Activated naive CD4-positive, alpha-beta T cell treated with anti-CD3 and anti-CD28 coated beads, Interleukin-2, amount 50 U/mL, for 24 hours (primary cell): Measurements from ENCODE around the gene CAMK4.

ENCODE experiments used
- H3K27ac Mint-ChIP-seq: one replicate; pipeline ENCODE4 v1.8.0; 2021; ENCODE audit warnings: mild to moderate bottlenecking, mixed read lengths
- H3K27me3 Mint-ChIP-seq: one replicate; pipeline ENCODE4 v1.8.0; 2021; ENCODE audit warnings: mixed read lengths
- H3K36me3 Mint-ChIP-seq: one replicate; pipeline ENCODE4 v1.8.0; 2021; ENCODE audit warnings: mixed read lengths
- H3K4me1 Mint-ChIP-seq: one replicate; pipeline ENCODE4 v1.8.0; 2021; ENCODE audit warnings: mixed read lengths
- H3K4me3 Mint-ChIP-seq: one replicate; pipeline ENCODE4 v1.8.0; 2021; ENCODE audit warnings: mild to moderate bottlenecking, mixed read lengths
- H3K9me3 Mint-ChIP-seq: one replicate; pipeline ENCODE4 v1.8.0; 2021; ENCODE audit warnings: mixed read lengths

CAMK4 gene

DNA sequence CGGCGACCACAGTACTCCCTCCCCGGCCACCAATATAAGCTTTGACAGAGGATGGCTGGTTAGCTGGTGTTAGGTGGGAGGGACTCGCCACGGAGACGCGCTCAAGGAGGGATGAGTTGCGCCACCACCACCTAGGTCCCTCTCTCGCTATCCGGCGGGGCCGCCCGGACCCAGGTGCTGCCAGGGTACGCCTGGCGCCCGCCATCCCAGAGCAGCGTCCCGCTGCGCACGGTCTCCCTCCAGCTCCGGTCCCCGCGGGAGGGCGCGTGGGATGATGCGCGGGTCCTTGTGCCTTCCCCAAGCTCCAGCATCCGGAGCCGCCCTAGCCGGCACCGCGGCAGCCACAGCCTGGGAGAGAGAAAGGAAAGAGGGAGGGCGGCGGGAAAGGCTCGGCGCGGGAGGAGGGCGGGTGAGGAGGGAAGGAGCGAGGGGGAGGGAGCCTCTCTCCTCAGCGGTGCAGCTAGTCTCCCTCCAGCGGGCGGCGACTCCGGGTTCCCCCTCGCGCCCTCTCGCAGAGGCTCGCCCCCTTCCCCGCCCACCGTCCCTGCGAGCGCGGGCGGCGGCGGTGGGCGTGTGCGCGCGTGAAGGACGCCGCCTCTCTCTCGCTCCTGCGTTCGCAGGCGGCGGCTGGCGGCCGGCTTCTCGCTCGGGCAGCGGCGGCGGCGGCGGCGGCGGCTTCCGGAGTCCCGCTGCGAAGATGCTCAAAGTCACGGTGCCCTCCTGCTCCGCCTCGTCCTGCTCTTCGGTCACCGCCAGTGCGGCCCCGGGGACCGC lies at the start of gene CAMK4:
TSS of gene CAMK4 (plus strand) at position 598 of the 774 bp plus-strand sequence. CDS start at position 698, 100 bp downstream.
- Mint-ChIP-seq H3K27ac (peak within 1 kb of the TSS; percentile 99), H3K9me3 (no peaks in the 10 kb centered on the region), H3K4me1 (peaks cover 41% of the 10 kb centered on the region)

DNA sequence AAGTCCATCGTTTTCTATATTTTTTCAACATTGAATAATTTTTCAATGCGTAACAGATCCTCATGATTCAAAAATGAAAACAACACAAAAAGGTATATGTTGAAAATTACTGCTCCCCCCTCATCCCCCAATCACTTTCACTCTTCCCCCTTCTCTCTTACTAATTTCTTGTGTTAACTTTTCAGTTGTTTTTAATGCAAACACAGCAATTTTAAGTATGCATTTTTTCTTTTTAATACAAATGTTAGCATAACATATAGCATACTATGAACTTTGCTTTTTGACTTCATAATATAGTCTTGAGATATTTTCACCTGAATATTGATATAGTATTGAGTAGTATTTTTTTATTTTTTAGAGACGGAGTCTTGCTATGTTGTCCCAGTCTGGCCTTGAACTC lies 41.1 kb upstream of the CAMK4 start:
- H3K27ac Mint-ChIP-seq, result no peak overlapping the region
- no peaks in the 10 kb centered on the region for H3K36me3 Mint-ChIP-seq
- H3K9me3 Mint-ChIP-seq, result peaks cover 5% of the 10 kb centered on the region
- no peaks in the 10 kb centered on the region for H3K27me3 Mint-ChIP-seq
- H3K4me3 Mint-ChIP-seq, result no peak overlapping the region
- H3K4me1 Mint-ChIP-seq, result no peaks in the 10 kb centered on the region

More for the DNA sequence above, at the start of gene CAMK4:
- Mint-ChIP-seq H3K36me3 (peaks cover 4% of the 10 kb centered on the region), H3K4me3 (peak within 1 kb of the TSS; percentile 97), H3K27me3 (no peaks in the 10 kb centered on the region)

DNA sequence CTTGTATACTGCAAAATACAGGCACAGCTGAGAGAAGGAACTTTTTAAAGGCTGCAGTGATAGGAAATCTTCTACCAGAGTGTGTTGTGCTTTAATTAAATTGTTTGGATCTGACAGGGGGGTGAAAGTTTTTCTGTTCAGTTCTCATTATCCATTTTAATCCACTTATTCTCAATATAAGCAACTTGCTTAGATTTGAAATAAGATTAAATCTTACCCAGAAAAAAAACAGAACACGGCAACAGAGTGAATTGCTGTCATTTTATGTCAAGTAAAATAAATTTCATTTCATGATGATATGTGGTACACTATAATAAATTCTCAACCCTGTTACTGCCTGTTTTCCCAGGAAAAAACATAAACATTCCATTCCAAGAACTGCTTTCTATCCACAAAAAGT lies 37.1 kb upstream of the CAMK4 start:
- no peaks in the 10 kb centered on the region for H3K27me3 Mint-ChIP-seq
- no peaks in the 10 kb centered on the region for H3K36me3 Mint-ChIP-seq
- no peaks in the 10 kb centered on the region for H3K4me1 Mint-ChIP-seq
- no peaks in the 10 kb centered on the region for H3K9me3 Mint-ChIP-seq
- H3K4me3 Mint-ChIP-seq, result no peak overlapping the region
- no peak overlapping the region for H3K27ac Mint-ChIP-seq

DNA sequence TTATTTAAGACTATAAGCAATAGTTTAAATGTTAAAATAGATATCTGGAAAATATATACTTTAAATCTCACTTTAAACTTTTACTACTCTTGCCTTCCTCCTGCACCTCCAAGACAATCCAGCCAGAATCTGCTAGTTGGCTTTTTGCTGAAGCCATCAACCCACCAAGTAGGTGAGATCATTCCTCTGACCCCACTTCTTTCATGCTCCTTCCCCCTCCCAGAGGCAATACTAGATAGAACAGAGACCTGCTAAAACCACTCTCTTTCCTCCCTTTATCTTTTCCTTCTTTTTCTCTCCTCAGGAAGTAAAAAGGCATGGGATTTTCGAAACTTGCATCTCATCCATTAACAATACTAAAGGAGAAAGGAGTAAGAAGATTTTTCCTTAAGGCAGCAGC lies 30.1 kb upstream of the CAMK4 start:
- no peak overlapping the region for H3K4me3 Mint-ChIP-seq
- no peak overlapping the region for H3K27ac Mint-ChIP-seq
- no peaks in the 10 kb centered on the region for H3K4me1 Mint-ChIP-seq
- no peaks in the 10 kb centered on the region for H3K9me3 Mint-ChIP-seq
- H3K27me3 Mint-ChIP-seq, result peaks cover 3% of the 10 kb centered on the region
- H3K36me3 Mint-ChIP-seq, result no peaks in the 10 kb centered on the region

DNA sequence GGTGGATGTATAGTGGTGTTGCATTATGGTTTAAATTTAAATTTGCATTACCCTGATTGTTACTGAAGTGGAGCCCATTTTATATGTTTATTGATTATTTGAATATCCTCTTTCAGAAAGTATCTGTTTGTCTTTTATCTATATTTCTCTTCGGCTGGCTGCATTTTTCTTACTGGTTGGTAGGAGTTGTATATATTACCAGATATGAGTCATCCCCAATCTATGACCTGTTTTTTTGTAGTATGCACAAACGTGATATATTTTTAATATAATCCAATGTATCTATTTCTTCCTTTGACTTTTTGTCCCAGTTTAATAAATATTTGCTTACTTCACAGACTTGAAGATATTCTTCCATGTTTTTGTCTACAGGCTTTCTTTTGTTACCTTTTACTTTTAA lies 29.3 kb upstream of the CAMK4 start:
- no peak overlapping the region for H3K27ac Mint-ChIP-seq
- no peak overlapping the region for H3K4me3 Mint-ChIP-seq
- H3K4me1 Mint-ChIP-seq, result no peaks in the 10 kb centered on the region
- no peaks in the 10 kb centered on the region for H3K9me3 Mint-ChIP-seq
- H3K27me3 Mint-ChIP-seq, result peaks cover 3% of the 10 kb centered on the region
- H3K36me3 Mint-ChIP-seq, result no peaks in the 10 kb centered on the region

DNA sequence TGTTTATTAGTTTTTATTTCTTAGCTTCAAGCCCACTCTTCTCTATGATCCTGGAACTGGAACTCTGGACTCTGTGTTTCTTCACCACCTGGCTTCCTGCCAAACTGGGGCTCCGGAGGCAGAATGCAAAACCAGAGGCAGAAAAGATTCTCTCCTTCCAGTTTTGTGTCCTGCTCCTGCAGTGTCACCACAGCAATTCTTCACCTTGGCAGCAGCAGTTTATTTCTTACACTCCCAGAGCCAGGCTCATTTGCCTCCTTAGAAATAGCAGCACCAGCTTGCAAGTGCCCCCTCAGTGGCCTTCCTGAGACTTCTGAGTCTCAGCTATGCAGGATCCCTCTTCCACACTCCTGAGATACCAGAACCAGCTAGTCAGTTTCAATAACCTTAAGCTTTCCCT lies 26.7 kb upstream of the CAMK4 start:
- Mint-ChIP-seq H3K4me3 (no peak overlapping the region), H3K4me1 (peaks cover 8% of the 10 kb centered on the region), H3K27me3 (peaks cover 3% of the 10 kb centered on the region), H3K9me3 (no peaks in the 10 kb centered on the region), H3K27ac (no peak overlapping the region), H3K36me3 (no peaks in the 10 kb centered on the region)

DNA sequence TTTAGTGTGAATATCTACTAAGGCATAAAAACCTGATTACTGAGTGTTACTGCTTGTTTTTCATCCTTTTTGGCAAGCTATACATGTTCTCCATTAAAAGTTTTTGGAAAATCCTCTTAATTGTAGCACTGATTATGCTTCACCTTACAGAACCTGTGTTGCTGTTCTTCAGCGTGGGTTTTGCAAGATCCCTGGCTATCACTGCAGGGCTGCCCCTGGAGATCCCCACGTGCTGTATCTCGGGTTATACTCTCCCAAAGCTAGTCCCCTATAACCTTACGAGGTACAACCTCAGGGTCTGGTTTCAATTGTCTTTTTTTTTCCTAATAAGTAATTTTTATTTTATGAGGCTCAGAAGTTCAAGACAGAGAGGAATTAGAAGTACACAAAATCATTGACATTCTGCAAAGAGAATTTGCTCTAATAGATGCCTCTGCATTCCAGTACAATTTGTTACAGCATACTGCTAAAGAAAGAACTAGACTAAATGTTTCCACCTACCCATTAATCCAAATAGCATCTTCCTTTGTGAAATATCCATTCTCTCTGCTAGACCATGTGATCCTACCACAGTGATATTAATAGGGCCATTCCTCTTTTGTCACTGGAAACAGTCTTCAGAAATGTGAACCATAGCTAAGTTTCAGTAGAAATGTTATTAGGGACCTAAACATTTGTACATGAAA lies 25.8 kb upstream of the CAMK4 start:
- H3K27ac Mint-ChIP-seq, result no peak overlapping the region
- peaks cover 9% of the 10 kb centered on the region for H3K4me1 Mint-ChIP-seq
- H3K27me3 Mint-ChIP-seq, result peaks cover 3% of the 10 kb centered on the region
- H3K4me3 Mint-ChIP-seq, result no peak overlapping the region
- H3K36me3 Mint-ChIP-seq, result no peaks in the 10 kb centered on the region
- no peaks in the 10 kb centered on the region for H3K9me3 Mint-ChIP-seq

DNA sequence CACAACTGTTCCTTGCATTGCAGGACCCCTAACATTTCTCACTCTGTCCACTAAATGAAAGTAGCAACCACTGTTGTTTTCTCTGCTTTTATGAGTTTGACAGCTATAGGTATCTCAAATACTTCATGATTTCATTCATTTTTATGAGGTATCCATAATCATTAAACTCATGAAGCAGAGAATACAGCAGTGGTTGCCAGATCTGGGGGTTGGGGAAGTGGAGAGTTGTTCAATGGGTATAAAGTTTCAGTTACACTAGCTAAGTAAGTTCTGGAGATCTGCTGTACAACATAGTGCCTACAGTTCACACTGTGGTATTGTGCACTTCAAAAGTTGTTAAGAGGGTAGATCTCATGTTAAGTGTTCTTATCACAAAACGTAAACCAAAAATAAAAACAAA lies 23.4 kb upstream of the CAMK4 start:
- Mint-ChIP-seq H3K27me3 (peaks cover 3% of the 10 kb centered on the region), H3K4me3 (no peak overlapping the region), H3K4me1 (peaks cover 23% of the 10 kb centered on the region)

DNA sequence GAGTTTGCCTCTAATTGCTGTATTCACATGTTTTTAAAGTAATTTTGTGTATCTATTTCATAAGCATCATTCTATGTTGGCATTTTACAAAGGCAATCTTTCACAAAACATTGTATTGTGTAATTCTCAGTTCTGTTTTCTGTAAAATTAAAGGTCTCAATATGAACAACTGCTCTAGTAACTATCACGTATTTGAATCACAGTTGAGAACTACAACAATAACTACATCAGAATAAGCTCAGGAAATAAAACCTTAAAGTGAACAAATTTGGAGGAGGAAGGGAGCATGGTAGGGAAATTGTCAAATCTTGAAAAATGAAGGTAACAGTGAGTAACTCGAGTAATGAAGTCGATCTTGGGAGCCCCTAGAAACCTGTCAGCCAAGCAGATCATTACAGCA lies 22.5 kb upstream of the CAMK4 start:
- H3K27me3 Mint-ChIP-seq, result no peaks in the 10 kb centered on the region
- H3K27ac Mint-ChIP-seq, result no peak overlapping the region
- H3K4me1 Mint-ChIP-seq, result peaks cover 23% of the 10 kb centered on the region
- H3K9me3 Mint-ChIP-seq, result no peaks in the 10 kb centered on the region
- H3K36me3 Mint-ChIP-seq, result no peaks in the 10 kb centered on the region
- no peak overlapping the region for H3K4me3 Mint-ChIP-seq

More for the DNA sequence above, 23.4 kb upstream of the CAMK4 start:
- Mint-ChIP-seq H3K36me3 (no peaks in the 10 kb centered on the region), H3K27ac (no peak overlapping the region), H3K9me3 (no peaks in the 10 kb centered on the region)

DNA sequence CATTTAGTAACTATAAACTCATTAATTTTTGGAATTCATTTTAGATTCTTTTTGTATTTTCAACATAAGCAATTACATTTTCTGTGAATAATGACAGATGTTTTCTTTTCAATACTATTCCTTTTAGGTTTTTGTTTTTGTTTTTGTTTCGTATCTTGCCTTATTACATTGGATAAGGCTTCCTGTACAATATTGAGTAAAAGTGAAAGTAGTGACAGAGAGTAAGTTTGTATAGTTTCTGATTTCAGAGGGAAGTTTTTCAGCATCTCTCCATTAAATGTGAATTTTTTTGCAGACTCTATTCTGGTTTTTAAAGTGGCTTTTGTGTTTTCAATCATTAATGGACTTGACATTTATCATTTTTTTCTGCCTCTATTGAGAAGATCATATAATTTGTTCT lies 12.8 kb upstream of the CAMK4 start:
- H3K4me1 Mint-ChIP-seq, result peaks cover 38% of the 10 kb centered on the region
- no peaks in the 10 kb centered on the region for H3K27me3 Mint-ChIP-seq
- H3K9me3 Mint-ChIP-seq, result no peaks in the 10 kb centered on the region
- peak overlapping the region; percentile 34 for H3K4me3 Mint-ChIP-seq
- peak overlapping the region; percentile 20 for H3K27ac Mint-ChIP-seq
- no peaks in the 10 kb centered on the region for H3K36me3 Mint-ChIP-seq

DNA sequence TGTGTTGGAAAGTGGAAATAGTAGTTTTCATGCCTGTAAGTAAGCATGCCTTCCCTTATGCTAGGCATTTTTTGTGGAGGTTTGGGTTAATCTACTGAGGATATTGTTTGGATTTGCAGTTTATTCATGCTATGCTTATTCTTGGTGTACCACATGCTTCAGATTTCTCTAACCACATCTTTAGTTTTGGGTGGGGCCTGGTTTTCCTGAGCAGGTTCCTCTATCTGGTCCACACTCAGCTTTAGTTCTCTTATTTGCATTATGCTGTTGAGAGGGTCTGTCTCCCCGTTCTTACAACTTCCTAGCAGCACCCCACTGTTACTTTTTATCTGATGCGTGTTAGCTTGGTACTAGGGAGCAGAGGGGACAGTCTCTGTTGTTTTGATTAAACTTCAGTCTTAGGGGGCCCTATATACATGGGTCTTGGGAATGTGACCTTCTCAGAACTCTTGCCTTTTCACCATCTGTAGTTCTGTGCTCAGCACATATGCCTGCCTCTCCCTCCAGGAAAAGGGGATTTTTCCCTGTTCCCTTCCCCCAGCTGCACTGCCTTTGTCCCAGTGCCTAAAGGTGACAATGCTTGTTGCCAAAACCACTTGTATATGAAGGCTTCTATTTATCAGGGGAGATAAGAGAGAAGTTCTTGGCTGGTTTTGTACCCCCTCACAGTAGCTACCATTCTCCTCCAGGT lies 10.0 kb upstream of the CAMK4 start:
- Mint-ChIP-seq H3K27me3 (no peaks in the 10 kb centered on the region), H3K36me3 (no peaks in the 10 kb centered on the region), H3K27ac (peak overlapping the region; percentile 15), H3K4me1 (peaks cover 38% of the 10 kb centered on the region), H3K9me3 (no peaks in the 10 kb centered on the region), H3K4me3 (no peak overlapping the region)

DNA sequence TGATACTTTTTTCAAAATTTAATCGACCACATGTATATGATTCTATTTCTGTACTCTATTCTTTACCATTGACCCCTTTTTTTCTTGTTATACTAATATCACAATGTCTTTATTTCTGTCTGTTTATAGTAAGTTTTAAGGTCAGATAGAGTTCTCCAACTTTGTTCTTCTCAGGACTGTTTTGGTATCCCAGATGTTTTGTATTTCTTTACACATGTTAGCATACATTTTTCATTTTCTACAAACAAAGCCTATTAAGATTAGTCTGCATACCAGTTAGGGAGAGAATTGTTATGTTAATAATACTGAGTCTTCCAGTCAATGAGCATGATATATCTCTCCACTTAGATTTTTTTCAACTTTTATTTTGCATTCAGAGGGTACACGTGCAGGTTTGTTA lies 8.2 kb upstream of the CAMK4 start:
- H3K27ac Mint-ChIP-seq, result no peak overlapping the region
- H3K27me3 Mint-ChIP-seq, result no peaks in the 10 kb centered on the region
- H3K4me1 Mint-ChIP-seq, result peaks cover 38% of the 10 kb centered on the region
- H3K36me3 Mint-ChIP-seq, result no peaks in the 10 kb centered on the region
- no peaks in the 10 kb centered on the region for H3K9me3 Mint-ChIP-seq
- no peak overlapping the region for H3K4me3 Mint-ChIP-seq

DNA sequence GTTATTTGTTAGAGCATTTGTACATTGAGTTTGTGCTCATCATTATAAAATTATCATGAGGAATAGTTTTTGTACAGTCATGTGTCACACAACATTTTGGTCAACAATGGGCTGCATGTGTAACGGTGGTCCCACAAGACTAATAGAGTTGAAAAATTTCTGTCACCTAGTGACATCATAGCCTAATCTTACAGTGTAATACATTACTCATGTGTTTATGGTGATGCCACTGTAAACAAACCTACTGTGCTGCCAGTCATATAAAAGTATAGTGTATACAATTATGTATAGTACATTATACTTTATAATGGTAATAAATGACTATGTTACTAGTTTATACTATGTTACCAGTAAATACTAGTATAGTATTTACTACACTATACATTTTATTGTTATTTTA lies 3.0 kb upstream of the CAMK4 start:
- Mint-ChIP-seq H3K27me3 (no peaks in the 10 kb centered on the region), H3K9me3 (no peaks in the 10 kb centered on the region), H3K36me3 (no peaks in the 10 kb centered on the region), H3K4me3 (no peak overlapping the region), H3K4me1 (peaks cover 15% of the 10 kb centered on the region), H3K27ac (no peak overlapping the region)

DNA sequence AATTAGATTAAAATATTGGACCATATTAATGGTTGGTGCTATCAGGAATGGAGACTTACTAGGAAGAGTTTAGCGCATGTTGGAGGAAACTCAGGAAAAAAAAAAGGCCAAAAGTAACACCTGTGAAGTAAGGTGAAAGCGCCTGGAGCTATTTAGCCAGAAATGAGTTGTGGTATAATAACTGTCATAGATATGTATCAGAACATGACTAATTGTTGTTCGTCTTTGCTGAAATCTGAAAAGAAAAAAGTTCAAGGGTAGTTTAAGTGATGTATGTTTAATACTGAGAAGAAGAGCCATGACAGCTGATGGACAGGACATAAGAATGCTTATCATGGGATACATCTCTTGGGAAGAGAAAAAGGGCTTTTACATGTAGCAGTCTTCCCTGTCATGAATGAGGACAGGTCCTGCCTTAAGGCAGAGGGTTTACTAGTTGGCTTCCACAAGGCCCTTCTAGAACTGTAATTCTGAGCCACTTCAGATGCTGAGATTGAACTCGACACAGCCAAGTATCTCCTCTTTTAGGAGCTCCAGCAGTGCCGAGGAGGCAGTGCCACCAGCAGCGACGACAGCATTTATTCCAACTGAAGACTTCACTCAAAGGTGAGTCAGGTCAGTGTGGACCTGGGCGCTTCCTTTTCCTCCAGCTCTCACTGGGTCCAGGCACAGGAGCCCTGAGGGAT lies 940 bp upstream of the CAMK4 start:
- H3K4me1 Mint-ChIP-seq, result peaks cover 35% of the 10 kb centered on the region
- peak overlapping the region; percentile 80 for H3K4me3 Mint-ChIP-seq
- H3K27me3 Mint-ChIP-seq, result no peaks in the 10 kb centered on the region
- no peaks in the 10 kb centered on the region for H3K9me3 Mint-ChIP-seq
- peak overlapping the region; percentile 89 for H3K27ac Mint-ChIP-seq
- peaks cover 4% of the 10 kb centered on the region for H3K36me3 Mint-ChIP-seq

DNA sequence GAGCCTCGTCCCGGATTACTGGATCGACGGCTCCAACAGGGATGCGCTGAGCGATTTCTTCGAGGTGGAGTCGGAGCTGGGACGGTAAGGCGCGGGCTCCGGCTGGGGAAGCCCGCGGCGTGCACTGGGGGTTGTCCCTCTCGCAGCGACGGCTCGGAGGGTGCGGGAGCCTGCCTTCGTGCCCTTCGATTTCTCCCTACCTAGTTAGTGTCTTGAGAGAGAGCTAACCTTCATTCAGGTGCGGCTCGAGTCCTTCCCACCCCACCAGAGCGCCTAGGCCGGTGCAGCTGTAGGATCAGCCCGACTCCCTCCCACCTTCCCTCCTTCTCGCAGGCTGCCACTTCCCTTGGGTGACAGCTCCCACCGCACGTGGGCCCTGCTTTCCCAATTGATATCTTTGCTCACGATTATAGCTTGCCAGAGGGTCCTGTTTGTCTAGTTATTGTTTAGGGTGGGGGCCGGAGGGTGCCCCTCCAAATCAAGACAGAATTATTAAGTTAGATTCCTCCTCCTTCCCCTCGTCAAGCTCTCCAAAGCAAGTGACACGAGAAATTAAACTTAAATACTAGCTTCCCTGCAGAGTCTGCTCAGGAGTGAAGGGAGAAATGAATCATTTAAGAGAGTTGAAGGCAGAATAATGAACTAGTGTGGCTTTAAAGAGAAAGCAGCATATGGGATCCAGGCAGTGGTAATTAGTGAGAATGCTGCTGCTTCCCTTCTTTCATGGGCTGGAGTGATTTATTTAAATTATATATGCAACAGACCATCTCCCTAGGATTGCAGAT lies 569 bp downstream of the CAMK4 start:
- Mint-ChIP-seq H3K36me3 (peaks cover 6% of the 10 kb centered on the region), H3K4me1 (peaks cover 49% of the 10 kb centered on the region), H3K9me3 (no peaks in the 10 kb centered on the region), H3K27me3 (no peaks in the 10 kb centered on the region), H3K4me3 (peak overlapping the region; percentile 97), H3K27ac (peak overlapping the region; percentile 99)
